ENCODE measurements around the gene TNFAIP8. TPM values are rescaled to one million over a fixed set of nuclear protein-coding genes. Genes with fewer than 3 reads are reported as not detected.

The TNFAIP8 gene
- total RNA-seq, 3 donors from 2014 or later (not counting 1 experiment from before 2014, with no cell fraction given): 47.6 to 87.5 (median 76.3) TPM

- intact Hi-C loops (cut with micrococcal nuclease): no loop called here
- H3K9me3 ChIP-seq (ENCODE audit: control insufficient read depth, insufficient read depth, low read length): no peaks in the 10 kb centered on the region
- H3K36me3 ChIP-seq (ENCODE audit: control insufficient read depth, insufficient read depth, low read length): no peaks in the 10 kb centered on the region
- WGBS (ENCODE audit: insufficient coverage): 90% methylated on average over 2 of the region's 2 CpGs
- DNase-seq (no peak), ATAC-seq (no peak)
- H3K4me1 ChIP-seq (ENCODE audit: control insufficient read depth, insufficient read depth, low read length): no peaks in the 10 kb centered on the region
- peaks cover 16 to 27% of the 10 kb centered on the region in 2 donors for H3K4me1 Mint-ChIP-seq
- H3K27ac ChIP-seq (ENCODE audit: low read length): no peak overlapping the region
- no peaks in the 10 kb centered on the region for H3K27me3 ChIP-seq (ENCODE audit: control insufficient read depth, insufficient read depth, low read length)
- no peaks in the 10 kb centered on the region for H3K27me3 Mint-ChIP-seq (ENCODE audit: low read depth in 2 of 2)
- H3K4me3 ChIP-seq (ENCODE audit: low read length): no peak overlapping the region
- H3K27ac Mint-ChIP-seq: peak overlapping the region in 1 of 2 donors; percentile 23
- H3K4me3 Mint-ChIP-seq: no peak overlapping the region
- no peaks in the 10 kb centered on the region for H3K9me3 Mint-ChIP-seq
- H3K36me3 Mint-ChIP-seq: no peaks in the 10 kb centered on the region
- no peak for TF ChIP-seq CTCF (IDR thresholded peaks at IDR 0.05)
Observed at GRCh38 chr5:119400245-119400644, 44.4 kb downstream of the TNFAIP8 start.

GRCh38 chr5:119402081-119402480, 46.3 kb downstream of the TNFAIP8 start:
- Mint-ChIP-seq H3K27ac (no peak overlapping the region), H3K4me3 (no peak overlapping the region), H3K4me1 (peaks cover 12 to 15% of the 10 kb centered on the region in 2 donors), H3K27me3 (ENCODE audit: low read depth in 2 of 2) (no peaks in the 10 kb centered on the region), H3K36me3 (no peaks in the 10 kb centered on the region), H3K9me3 (no peaks in the 10 kb centered on the region)
- Histone ChIP-seq H3K27me3 (ENCODE audit: control insufficient read depth, insufficient read depth, low read length) (no peaks in the 10 kb centered on the region), H3K9me3 (ENCODE audit: control insufficient read depth, insufficient read depth, low read length) (no peaks in the 10 kb centered on the region), H3K27ac (ENCODE audit: low read length) (no peak overlapping the region), H3K4me3 (ENCODE audit: low read length) (no peak overlapping the region), H3K36me3 (ENCODE audit: control insufficient read depth, insufficient read depth, low read length) (no peaks in the 10 kb centered on the region), H3K4me1 (ENCODE audit: control insufficient read depth, insufficient read depth, low read length) (no peaks in the 10 kb centered on the region)
- no peak for TF ChIP-seq CTCF (IDR thresholded peaks at IDR 0.05)
- ATAC-seq: no peak
- DNase-seq: no peak
- intact Hi-C loops (cut with micrococcal nuclease): no loop called here
- WGBS (ENCODE audit: insufficient coverage): 100% methylated on average over 1 of the region's 1 CpG

- Mint-ChIP-seq H3K36me3 (no peaks in the 10 kb centered on the region), H3K27ac (no peak overlapping the region), H3K4me1 (peaks cover 10 to 11% of the 10 kb centered on the region in 2 donors), H3K9me3 (no peaks in the 10 kb centered on the region), H3K27me3 (ENCODE audit: low read depth in 2 of 2) (no peaks in the 10 kb centered on the region), H3K4me3 (no peak overlapping the region)
- no peaks in the 10 kb centered on the region for H3K36me3 ChIP-seq (ENCODE audit: control insufficient read depth, insufficient read depth, low read length)
- H3K27me3 ChIP-seq (ENCODE audit: control insufficient read depth, insufficient read depth, low read length): no peaks in the 10 kb centered on the region
- no peak overlapping the region for H3K4me3 ChIP-seq (ENCODE audit: low read length)
- 86% methylated on average over 4 of the region's 4 CpGs for WGBS (ENCODE audit: insufficient coverage)
- DNase-seq (no peak), ATAC-seq (no peak)
- no peak for TF ChIP-seq CTCF (IDR thresholded peaks at IDR 0.05)
- no peaks in the 10 kb centered on the region for H3K4me1 ChIP-seq (ENCODE audit: control insufficient read depth, insufficient read depth, low read length)
- no peaks in the 10 kb centered on the region for H3K9me3 ChIP-seq (ENCODE audit: control insufficient read depth, insufficient read depth, low read length)
- no peak overlapping the region for H3K27ac ChIP-seq (ENCODE audit: low read length)
- intact Hi-C loops (cut with micrococcal nuclease): no loop called here
Observed at GRCh38 chr5:119402555-119402954, 46.7 kb downstream of the TNFAIP8 start.

GRCh38 chr5:119404033-119404432, 48.2 kb downstream of the TNFAIP8 start:
- TF ChIP-seq CTCF (IDR thresholded peaks at IDR 0.05): no peak
- intact Hi-C loops (cut with micrococcal nuclease): no loop called here
- no peaks in the 10 kb centered on the region for H3K9me3 Mint-ChIP-seq

More at GRCh38 chr5:119404033-119404432, 48.2 kb downstream of the TNFAIP8 start:
- no peaks in the 10 kb centered on the region for H3K9me3 ChIP-seq (ENCODE audit: control insufficient read depth, insufficient read depth, low read length)
- WGBS (ENCODE audit: insufficient coverage): 71% methylated on average over 2 of the region's 2 CpGs
- H3K4me1 Mint-ChIP-seq: peaks cover 6% of the 10 kb centered on the region in 2 donors
- H3K4me3 Mint-ChIP-seq: no peak overlapping the region
- H3K27me3 Mint-ChIP-seq (ENCODE audit: low read depth in 2 of 2): no peaks in the 10 kb centered on the region
- ATAC-seq: no peak
- no peak for DNase-seq
- H3K4me3 ChIP-seq (ENCODE audit: low read length): no peak overlapping the region
- H3K4me1 ChIP-seq (ENCODE audit: control insufficient read depth, insufficient read depth, low read length): no peaks in the 10 kb centered on the region
- H3K36me3 Mint-ChIP-seq: no peaks in the 10 kb centered on the region
- no peak overlapping the region for H3K27ac ChIP-seq (ENCODE audit: low read length)
- H3K27me3 ChIP-seq (ENCODE audit: control insufficient read depth, insufficient read depth, low read length): no peaks in the 10 kb centered on the region
- H3K36me3 ChIP-seq (ENCODE audit: control insufficient read depth, insufficient read depth, low read length): no peaks in the 10 kb centered on the region
- no peak overlapping the region for H3K27ac Mint-ChIP-seq

Data from natural killer cell (primary cell).